Ishikawa (cell line): ENCODE measurements around the gene RIMS1.

ENCODE experiments used
- CEBPB ChIP-seq: IDR thresholded peaks from 2 replicates; pipeline ENCODE4 v1.6.1; 2012
- CREB1 ChIP-seq: IDR thresholded peaks from 2 replicates; pipeline ENCODE4 v1.6.1; 2012; ENCODE audit warnings: low read depth
- EGR1 ChIP-seq: IDR thresholded peaks from 2 replicates; pipeline ENCODE4 v1.6.1; 2012
- EP300 ChIP-seq: IDR thresholded peaks from 2 replicates; pipeline ENCODE4 v1.6.1; 2012; ENCODE audit warnings: borderline replicate concordance
- FOXM1 ChIP-seq: IDR thresholded peaks from 2 replicates; pipeline ENCODE4 v1.6.1; 2012; ENCODE audit warnings: low read depth, borderline replicate concordance
- NFIC ChIP-seq: IDR thresholded peaks from 2 replicates; pipeline ENCODE4 v1.6.1; 2012
- RAD21 ChIP-seq: IDR thresholded peaks from 2 replicates; pipeline ENCODE4 v1.6.1; 2012; ENCODE audit warnings: low read depth
- TAF1 ChIP-seq: IDR thresholded peaks from 2 replicates; pipeline ENCODE4 v1.6.1; 2012; ENCODE audit warnings: low read depth, mild to moderate bottlenecking
- TCF12 ChIP-seq: IDR thresholded peaks from 2 replicates; pipeline ENCODE4 v1.6.1; 2012; ENCODE audit warnings: low read depth
- TEAD4 ChIP-seq: IDR thresholded peaks from 2 replicates; pipeline ENCODE4 v1.6.1; 2012
- YY1 ChIP-seq: IDR thresholded peaks from 2 replicates; pipeline ENCODE4 v1.6.1; 2012; ENCODE audit warnings: low read depth
- ZBTB7A ChIP-seq: IDR thresholded peaks from 2 replicates; pipeline ENCODE4 v1.6.1; 2012; ENCODE audit warnings: low read depth
- TF ChIP-seq, protein P1 (sequence below): IDR thresholded peaks from 2 replicates; pipeline ENCODE4 v1.6.1; 2012; ENCODE audit warnings: low read depth, mild to moderate bottlenecking
- TF ChIP-seq, protein P2 (sequence below): IDR thresholded peaks from 2 replicates; pipeline ENCODE4 v1.6.1; 2012
- TF ChIP-seq, protein P3 (sequence below): IDR thresholded peaks from 2 replicates; pipeline ENCODE4 v1.6.1; 2012

Gene RIMS1

DNA sequence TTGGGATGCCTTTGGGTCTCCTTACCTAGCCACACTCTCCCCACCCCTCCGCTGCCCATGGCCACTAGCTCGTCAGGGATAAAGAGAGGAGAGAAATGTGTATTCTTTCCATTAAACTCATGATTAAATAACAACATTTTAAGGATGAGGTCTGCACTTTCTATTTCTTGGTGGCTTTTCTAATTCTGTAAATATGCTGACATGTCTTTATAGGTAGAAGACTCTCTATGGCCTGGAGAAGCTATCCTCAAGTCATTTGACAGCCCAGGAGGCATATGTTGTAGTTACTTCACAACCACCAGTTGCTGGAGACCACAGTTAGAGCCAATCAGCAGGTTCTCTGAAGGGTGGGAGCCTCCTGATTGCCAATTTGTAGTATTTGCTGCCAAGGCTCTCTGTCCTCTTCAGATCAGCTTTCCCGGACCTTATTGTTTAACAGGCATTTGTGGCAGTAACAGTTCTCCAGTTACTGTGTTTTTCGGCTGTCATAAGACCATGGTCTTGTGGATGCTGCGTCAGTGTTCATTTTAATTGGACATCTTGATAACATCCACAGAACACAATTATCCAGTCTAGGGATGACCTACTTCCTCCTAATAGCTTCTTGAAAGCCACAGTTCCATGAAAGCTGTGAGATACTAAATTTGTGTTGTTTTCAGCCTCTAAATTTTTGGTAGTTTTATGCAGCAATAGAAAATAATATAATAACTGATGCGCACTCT, 530.6 kb downstream of the RIMS1 start:
- no peak for TF ChIP-seq CREB1
- TF ChIP-seq ZBTB7A, result no peak
- no peak for TF ChIP-seq TAF1
- TF ChIP-seq, protein P1, sequence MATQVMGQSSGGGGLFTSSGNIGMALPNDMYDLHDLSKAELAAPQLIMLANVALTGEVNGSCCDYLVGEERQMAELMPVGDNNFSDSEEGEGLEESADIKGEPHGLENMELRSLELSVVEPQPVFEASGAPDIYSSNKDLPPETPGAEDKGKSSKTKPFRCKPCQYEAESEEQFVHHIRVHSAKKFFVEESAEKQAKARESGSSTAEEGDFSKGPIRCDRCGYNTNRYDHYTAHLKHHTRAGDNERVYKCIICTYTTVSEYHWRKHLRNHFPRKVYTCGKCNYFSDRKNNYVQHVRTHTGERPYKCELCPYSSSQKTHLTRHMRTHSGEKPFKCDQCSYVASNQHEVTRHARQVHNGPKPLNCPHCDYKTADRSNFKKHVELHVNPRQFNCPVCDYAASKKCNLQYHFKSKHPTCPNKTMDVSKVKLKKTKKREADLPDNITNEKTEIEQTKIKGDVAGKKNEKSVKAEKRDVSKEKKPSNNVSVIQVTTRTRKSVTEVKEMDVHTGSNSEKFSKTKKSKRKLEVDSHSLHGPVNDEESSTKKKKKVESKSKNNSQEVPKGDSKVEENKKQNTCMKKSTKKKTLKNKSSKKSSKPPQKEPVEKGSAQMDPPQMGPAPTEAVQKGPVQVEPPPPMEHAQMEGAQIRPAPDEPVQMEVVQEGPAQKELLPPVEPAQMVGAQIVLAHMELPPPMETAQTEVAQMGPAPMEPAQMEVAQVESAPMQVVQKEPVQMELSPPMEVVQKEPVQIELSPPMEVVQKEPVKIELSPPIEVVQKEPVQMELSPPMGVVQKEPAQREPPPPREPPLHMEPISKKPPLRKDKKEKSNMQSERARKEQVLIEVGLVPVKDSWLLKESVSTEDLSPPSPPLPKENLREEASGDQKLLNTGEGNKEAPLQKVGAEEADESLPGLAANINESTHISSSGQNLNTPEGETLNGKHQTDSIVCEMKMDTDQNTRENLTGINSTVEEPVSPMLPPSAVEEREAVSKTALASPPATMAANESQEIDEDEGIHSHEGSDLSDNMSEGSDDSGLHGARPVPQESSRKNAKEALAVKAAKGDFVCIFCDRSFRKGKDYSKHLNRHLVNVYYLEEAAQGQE, result no peak
- TF ChIP-seq RAD21, result no peak
- TF ChIP-seq EP300, result no peak
- TF ChIP-seq, protein P2, sequence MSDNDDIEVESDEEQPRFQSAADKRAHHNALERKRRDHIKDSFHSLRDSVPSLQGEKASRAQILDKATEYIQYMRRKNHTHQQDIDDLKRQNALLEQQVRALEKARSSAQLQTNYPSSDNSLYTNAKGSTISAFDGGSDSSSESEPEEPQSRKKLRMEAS, result no peak
- TF ChIP-seq YY1, result no peak
- no peak for TF ChIP-seq FOXM1
- TF ChIP-seq, protein P3, sequence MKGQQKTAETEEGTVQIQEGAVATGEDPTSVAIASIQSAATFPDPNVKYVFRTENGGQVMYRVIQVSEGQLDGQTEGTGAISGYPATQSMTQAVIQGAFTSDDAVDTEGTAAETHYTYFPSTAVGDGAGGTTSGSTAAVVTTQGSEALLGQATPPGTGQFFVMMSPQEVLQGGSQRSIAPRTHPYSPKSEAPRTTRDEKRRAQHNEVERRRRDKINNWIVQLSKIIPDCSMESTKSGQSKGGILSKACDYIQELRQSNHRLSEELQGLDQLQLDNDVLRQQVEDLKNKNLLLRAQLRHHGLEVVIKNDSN, result no peak
- TF ChIP-seq CEBPB, result no peak
- TF ChIP-seq NFIC, result no peak

DNA sequence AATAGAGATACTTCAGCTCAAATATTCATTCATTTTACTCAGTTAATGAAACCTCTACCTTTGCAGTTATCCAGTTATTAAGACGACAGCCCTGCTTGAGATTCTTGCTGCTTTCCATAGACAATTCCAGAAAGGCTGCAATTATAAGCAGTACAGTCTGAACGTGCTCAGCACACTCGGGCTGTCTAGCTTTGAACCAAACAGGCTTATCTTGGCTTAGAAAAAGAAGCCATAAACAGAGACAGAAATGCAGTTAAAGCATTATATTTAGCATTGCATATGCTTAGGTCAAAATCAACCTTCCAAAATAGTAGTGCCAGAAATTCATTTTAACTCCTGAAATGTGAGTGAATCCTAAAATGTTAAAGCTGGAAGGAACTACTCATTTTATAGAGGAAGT, 531.4 kb downstream of the RIMS1 start:
- TF ChIP-seq CEBPB (no peak), NFIC (no peak), TAF1 (no peak), YY1 (no peak), CREB1 (no peak), RAD21 (no peak), TEAD4 (no peak), TCF12 (no peak), EGR1 (no peak), FOXM1 (no peak), EP300 (no peak), ZBTB7A (no peak)
- TF ChIP-seq, protein P2, result no peak
- TF ChIP-seq, protein P3, result no peak
- TF ChIP-seq, protein P1, result no peak

DNA sequence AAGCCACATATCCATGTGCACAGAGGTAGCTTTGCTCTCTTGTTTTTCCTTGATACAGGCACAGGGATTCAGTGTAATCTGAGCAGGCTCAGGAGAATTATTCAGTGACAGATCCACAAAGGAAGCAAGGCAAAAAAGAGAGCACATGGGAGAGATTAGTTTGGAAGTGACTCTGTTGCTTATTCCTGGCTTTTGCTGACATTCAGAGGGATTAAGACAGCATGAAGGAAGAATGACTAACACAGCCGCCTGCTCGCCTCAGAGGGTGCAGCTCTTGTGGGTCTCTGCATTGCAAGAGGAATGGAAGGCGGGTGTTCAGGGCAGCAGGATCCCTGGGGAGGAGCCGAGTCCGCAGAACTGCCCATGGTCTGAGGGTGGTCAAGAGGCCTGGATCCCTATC, 532.1 kb downstream of the RIMS1 start:
- TF ChIP-seq TEAD4, result no peak
- TF ChIP-seq, protein P1, result no peak
- no peak for TF ChIP-seq EP300
- TF ChIP-seq, protein P2, result no peak
- no peak for TF ChIP-seq ZBTB7A
- TF ChIP-seq, protein P3, result no peak

DNA sequence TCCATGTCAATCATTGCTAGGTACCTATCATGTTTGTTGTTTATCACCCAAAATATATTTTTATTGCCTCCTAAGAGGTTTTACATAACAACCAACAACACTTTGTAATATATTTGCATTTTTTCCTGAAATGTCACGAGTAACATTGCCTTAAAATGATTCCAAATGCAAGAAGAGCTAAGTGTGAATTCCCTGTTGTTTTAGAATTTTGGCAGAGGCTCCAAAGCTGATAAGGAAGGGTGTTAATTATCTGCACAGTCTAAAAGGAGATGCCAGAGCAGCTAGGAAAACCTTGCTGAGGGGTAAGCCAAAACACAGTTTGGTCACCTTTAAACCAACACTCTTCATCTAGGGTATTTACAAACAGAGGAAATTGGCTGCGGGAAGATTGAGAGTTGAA, 533.6 kb downstream of the RIMS1 start:
- TF ChIP-seq EP300 (no peak), TEAD4 (no peak), TCF12 (no peak), TAF1 (no peak), EGR1 (no peak)
- TF ChIP-seq, protein P1, result no peak
